Stimulated activated effector memory CD8-positive, alpha-beta T cell treated with anti-CD3 and anti-CD28 coated beads, Interleukin-12 subunit alpha, Interleukin-12 subunit beta, amount 100 ng/mL, for 72 hours (primary cell): ENCODE measurements around the gene INTS2.
"Not testable (repeated sequence)": the region's sequence is repeated elsewhere in the genome, so short reads cannot be mapped to it uniquely, and the experiment has no call there.

Experiments used
- ATAC-seq: fragments of 150-1000 bp; cut with Tn5 transposase; 2 replicates; pipeline ENCODE4 v1.10.0; 2021
- DNase-seq, 2 donors: peaks; one replicate each; pipeline ENCODE4 v3.0.0; 2021 to 2022; ENCODE audit warnings: low spot score in 2 of 2
- H3K27ac Mint-ChIP-seq: one replicate; pipeline ENCODE4 v1.8.0; 2022; ENCODE audit warnings: mild to moderate bottlenecking, mixed read lengths
- H3K36me3 Mint-ChIP-seq: one replicate; pipeline ENCODE4 v1.8.0; 2022; ENCODE audit warnings: mild to moderate bottlenecking, mixed read lengths
- H3K4me1 Mint-ChIP-seq: one replicate; pipeline ENCODE4 v1.8.0; 2022; ENCODE audit warnings: mixed read lengths
- H3K4me3 Mint-ChIP-seq: one replicate; pipeline ENCODE4 v1.8.0; 2022; ENCODE audit warnings: mild to moderate bottlenecking, mixed read lengths
- H3K9me3 Mint-ChIP-seq: one replicate; pipeline ENCODE4 v1.8.0; 2022; ENCODE audit warnings: mixed read lengths

INTS2 gene

DNA sequence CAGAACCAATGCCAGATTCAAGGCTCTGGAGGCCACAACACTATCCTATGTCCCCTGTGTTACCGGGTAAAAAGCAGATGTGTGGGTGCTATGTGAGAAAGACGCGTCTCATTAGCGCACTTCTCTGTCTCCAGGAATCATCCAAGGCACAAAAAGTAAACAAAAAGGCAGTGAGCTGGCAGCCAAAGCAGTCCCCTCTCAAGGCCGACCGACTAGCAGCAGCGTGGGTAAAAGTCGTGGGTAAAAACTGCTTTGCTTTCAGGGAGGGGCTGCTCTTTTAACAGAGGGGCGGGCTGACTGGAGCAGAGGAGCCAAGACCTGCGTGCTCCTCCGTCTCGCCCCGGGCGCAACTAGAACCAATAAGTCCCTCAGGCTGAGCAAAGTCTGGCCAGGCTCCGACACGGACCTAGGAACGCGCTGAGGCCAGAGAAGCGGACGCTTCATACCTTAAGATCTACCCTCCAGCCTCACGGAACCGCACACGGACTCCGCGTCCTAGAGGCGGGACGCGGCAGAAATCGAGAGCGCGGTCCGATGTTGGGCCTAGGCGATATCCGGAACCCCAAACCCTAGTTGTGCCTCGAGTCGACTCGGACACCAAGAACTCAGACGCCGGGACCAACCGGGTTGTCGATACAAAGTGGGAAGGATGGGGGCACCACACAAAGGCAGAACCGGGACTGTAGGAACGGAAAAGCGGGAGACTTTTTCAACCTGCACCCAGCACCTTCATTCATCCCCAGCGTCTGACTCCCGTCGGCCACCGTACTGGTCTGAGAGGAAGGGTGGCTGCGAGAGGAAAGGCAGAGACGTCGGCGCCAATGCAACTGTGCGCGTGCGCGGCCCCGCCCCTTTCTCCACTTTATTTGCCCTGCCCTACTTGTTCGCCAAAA, at the start of gene INTS2:
INTS2 (minus strand) TSS at position 775 of the 893 bp plus-strand sequence. CDS start 1,338 bp downstream, outside the sequence.
- Mint-ChIP-seq H3K36me3 (peaks cover 50% of the 10 kb centered on the region), H3K27ac (peak within 1 kb of the TSS; percentile 95), H3K9me3 (no peaks in the 10 kb centered on the region), H3K4me1 (peaks cover 13% of the 10 kb centered on the region), H3K4me3 (peak within 1 kb of the TSS; percentile 89)
- peak; percentile 90 to 97 for DNase-seq
- ATAC-seq = peak; percentile 96

DNA sequence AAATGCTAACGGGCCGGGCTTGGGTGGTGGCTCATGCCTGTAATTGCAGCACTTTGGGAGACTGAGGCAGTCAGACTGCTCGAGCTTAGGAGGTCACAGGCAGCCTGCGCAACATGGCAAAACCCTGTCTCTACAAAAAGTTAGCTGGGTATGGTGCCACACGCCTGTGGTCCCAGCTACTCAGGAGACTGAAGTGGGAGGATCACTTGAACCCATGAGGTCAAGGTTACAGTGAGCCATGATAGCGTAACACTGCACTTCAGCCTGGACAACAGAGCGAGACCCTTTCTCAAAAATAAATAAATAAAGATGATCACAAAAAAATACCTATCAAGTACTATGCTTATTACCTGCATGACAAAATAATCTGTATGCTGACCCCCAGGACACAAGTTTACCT, 46.3 kb upstream of the INTS2 start:
- no peak overlapping the region for H3K4me3 Mint-ChIP-seq
- no peaks in the 10 kb centered on the region for H3K9me3 Mint-ChIP-seq
- H3K4me1 Mint-ChIP-seq = peaks cover 19% of the 10 kb centered on the region
- no peak for ATAC-seq
- peaks cover 92% of the 10 kb centered on the region for H3K36me3 Mint-ChIP-seq
- H3K27ac Mint-ChIP-seq = no peak overlapping the region
- no peak for DNase-seq

DNA sequence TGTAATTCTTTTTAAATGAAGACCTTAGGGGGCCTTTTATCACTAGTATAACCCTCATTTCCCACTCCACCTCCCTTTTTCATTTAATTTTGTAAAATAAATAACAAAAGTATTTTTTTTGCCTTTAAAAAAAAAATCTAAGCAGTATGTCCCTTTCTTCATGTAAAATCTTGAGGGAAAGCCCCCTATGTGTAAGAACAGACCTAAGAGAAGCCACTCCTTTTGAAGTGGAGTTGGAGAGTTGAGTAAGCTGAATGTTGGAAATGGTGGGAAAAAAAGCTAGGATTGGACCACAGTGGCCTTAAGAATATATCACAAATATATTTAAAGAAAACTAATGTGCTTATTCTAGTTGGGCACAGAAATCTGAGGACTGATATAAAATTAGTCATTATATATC, 44.5 kb upstream of the INTS2 start:
- ATAC-seq (no peak), DNase-seq (no peak)
- Mint-ChIP-seq H3K36me3 (peaks cover 92% of the 10 kb centered on the region), H3K9me3 (no peaks in the 10 kb centered on the region), H3K27ac (no peak overlapping the region), H3K4me3 (no peak overlapping the region), H3K4me1 (peaks cover 19% of the 10 kb centered on the region)

DNA sequence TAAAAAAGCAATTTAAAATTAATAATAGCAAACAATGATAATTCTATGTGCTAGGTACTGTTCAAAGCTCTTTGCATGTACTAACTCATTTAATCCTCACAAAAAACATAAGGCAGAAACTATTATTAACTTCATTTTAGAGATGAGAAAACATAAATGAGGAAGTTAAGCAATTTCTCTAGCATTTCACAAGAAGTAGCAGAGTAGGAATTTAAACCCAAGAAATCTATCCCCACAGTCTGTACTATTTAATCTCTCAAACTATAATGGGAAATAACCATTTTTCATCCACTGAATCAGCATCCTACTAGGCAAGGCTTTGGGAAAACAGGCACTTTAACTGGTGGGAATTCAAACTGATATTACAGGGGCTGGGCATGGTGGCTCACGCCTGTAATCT, 42.2 kb upstream of the INTS2 start:
- Mint-ChIP-seq H3K4me1 (peaks cover 7% of the 10 kb centered on the region), H3K27ac (no peak overlapping the region), H3K9me3 (no peaks in the 10 kb centered on the region), H3K4me3 (no peak overlapping the region), H3K36me3 (peaks cover 92% of the 10 kb centered on the region)
- DNase-seq (no peak), ATAC-seq (no peak)

DNA sequence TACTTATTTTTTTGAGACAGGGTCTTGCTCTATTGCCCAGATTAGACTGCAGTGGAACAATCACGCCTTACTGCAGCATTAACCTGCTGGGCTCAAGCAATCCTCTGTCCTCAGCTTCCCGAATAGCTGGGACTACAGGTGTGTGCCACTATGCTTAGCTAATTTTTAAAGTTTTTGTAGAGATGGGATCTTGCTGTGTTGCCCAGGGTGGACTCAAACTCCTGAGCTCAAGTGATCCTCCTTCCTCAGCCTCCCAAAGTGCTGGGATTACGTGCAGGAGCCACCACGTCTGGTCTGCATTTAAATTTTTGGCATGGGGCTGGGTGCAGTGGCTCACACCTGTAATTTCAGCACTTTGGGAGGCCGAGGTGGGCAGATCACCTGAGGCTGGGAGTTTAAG, 41.0 kb upstream of the INTS2 start:
- Mint-ChIP-seq H3K27ac (no peak overlapping the region), H3K9me3 (no peaks in the 10 kb centered on the region), H3K4me1 (no peaks in the 10 kb centered on the region), H3K36me3 (peaks cover 92% of the 10 kb centered on the region), H3K4me3 (no peak overlapping the region)
- DNase-seq (no peak), ATAC-seq (no peak)

- no peaks in the 10 kb centered on the region for H3K4me1 Mint-ChIP-seq
- H3K36me3 Mint-ChIP-seq = peaks cover 100% of the 10 kb centered on the region
- H3K27ac Mint-ChIP-seq = no peak overlapping the region
- DNase-seq (no peak), ATAC-seq (no peak)
- no peaks in the 10 kb centered on the region for H3K9me3 Mint-ChIP-seq
- no peak overlapping the region for H3K4me3 Mint-ChIP-seq
Observed at GRCh38 chr17:61967729-61968128, 39.9 kb upstream of the INTS2 start.

GRCh38 chr17:61966191-61966590, 38.4 kb upstream of the INTS2 start:
- no peaks in the 10 kb centered on the region for H3K4me1 Mint-ChIP-seq
- H3K36me3 Mint-ChIP-seq = peaks cover 100% of the 10 kb centered on the region
- H3K27ac Mint-ChIP-seq = no peak overlapping the region
- no peaks in the 10 kb centered on the region for H3K9me3 Mint-ChIP-seq
- ATAC-seq (no peak), DNase-seq (no peak)
- no peak overlapping the region for H3K4me3 Mint-ChIP-seq

- no peaks in the 10 kb centered on the region for H3K4me1 Mint-ChIP-seq
- H3K36me3 Mint-ChIP-seq = peaks cover 100% of the 10 kb centered on the region
- ATAC-seq (no peak), DNase-seq (no peak)
- no peak overlapping the region for H3K27ac Mint-ChIP-seq
- H3K9me3 Mint-ChIP-seq = no peaks in the 10 kb centered on the region
- no peak overlapping the region for H3K4me3 Mint-ChIP-seq
Observed at GRCh38 chr17:61955619-61956018, 27.8 kb upstream of the INTS2 start.

DNA sequence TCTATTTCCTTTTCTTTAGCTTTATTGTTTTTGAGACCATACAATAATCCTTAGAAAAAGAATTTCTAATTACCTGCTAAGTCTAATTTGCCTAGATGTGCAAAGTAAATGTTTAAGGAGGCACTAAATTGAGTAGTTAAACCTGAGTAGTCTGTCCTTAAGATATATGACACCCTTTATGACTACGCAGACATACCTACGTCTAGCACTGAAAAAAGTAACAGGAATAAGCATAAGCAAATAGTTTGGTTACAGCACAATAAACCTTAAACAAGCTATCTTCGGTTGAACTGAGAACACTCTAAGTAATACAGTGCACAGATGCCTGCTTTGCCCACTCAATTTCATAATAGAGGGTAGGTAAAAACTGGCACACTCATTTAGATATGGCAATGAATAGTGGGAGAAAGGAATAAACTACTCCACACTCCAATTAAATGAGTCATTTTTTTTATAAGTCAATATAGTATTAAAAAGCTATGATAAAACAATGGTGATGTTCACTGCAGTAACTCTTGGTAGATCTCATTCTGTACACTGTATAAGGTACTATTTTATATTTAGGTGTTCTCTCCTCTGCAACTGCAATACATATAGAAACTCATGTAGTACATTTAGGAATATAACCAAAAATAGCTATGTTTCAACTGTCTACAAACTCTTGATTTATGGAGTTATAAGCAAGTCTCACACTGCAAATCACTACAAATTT, 19.7 kb upstream of the INTS2 start:
- no peak overlapping the region for H3K27ac Mint-ChIP-seq
- no peak overlapping the region for H3K4me3 Mint-ChIP-seq
- ATAC-seq (no peak), DNase-seq (no peak)
- no peaks in the 10 kb centered on the region for H3K9me3 Mint-ChIP-seq
- H3K36me3 Mint-ChIP-seq = peaks cover 94% of the 10 kb centered on the region
- peaks cover 6% of the 10 kb centered on the region for H3K4me1 Mint-ChIP-seq

- H3K27ac Mint-ChIP-seq = peak overlapping the region; percentile 67
- no peak overlapping the region for H3K4me3 Mint-ChIP-seq
- H3K4me1 Mint-ChIP-seq = peaks cover 6% of the 10 kb centered on the region
- no peak for ATAC-seq
- DNase-seq = no peak
- peaks cover 89% of the 10 kb centered on the region for H3K36me3 Mint-ChIP-seq
- H3K9me3 Mint-ChIP-seq = no peaks in the 10 kb centered on the region
Observed at GRCh38 chr17:61946359-61946758, 18.6 kb upstream of the INTS2 start.

DNA sequence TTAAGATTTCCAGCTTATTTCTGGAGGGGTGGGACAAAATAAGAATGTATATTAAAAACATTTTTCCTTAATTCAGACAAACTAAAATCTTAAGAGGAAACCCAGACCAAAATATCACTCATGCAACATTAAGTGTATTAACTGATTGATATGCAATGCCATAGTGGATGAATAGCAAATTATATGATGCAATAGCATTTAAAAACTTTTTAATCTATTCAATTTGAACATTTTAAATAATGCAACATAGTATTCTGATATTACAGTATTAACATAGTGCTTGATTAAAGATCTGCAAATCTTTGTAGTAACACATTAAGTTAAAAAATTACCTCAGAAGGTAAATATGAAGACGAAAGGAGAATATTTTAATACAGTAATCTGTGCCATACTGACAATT, 15.3 kb upstream of the INTS2 start:
- Mint-ChIP-seq H3K4me3 (no peak overlapping the region), H3K36me3 (peaks cover 61% of the 10 kb centered on the region)
- ATAC-seq = no peak

GRCh38 chr17:61942085-61942484, 14.3 kb upstream of the INTS2 start:
- Mint-ChIP-seq H3K36me3 (peaks cover 51% of the 10 kb centered on the region), H3K27ac (no peak overlapping the region), H3K4me1 (peaks cover 6% of the 10 kb centered on the region), H3K9me3 (no peaks in the 10 kb centered on the region), H3K4me3 (no peak overlapping the region)
- no peak for ATAC-seq
- no peak for DNase-seq

More for the DNA sequence above, 15.3 kb upstream of the INTS2 start:
- Mint-ChIP-seq H3K4me1 (peaks cover 6% of the 10 kb centered on the region), H3K9me3 (no peaks in the 10 kb centered on the region), H3K27ac (no peak overlapping the region)
- DNase-seq = no peak

- no peak for DNase-seq
- no peaks in the 10 kb centered on the region for H3K9me3 Mint-ChIP-seq
- H3K4me1 Mint-ChIP-seq = peaks cover 13% of the 10 kb centered on the region
- peaks cover 44% of the 10 kb centered on the region for H3K36me3 Mint-ChIP-seq
- peak overlapping the region; percentile 95 for H3K27ac Mint-ChIP-seq
- no peak for ATAC-seq
- peak overlapping the region; percentile 89 for H3K4me3 Mint-ChIP-seq
Observed at GRCh38 chr17:61928101-61928436, 287 bp upstream of the INTS2 start.

DNA sequence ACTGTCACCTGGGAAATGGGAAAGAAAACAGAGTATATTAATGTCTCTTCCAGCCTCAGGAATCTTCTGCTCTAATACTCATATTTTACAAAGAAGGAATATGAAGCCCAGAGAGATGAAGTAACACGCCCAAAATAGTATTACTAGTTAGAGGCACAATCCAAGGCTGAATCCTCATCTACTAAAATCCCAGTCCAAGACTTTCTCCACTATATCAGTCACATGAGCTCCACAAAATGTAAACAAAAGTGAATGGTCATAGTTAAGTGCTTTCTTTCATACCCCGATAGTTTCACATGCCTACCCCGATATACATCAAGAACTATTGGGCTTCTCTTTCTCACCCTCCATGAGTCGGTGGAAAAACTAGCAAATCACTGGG, 965 bp downstream of the INTS2 start:
- no peaks in the 10 kb centered on the region for H3K9me3 Mint-ChIP-seq
- H3K27ac Mint-ChIP-seq = peak overlapping the region; percentile 95
- peaks cover 13% of the 10 kb centered on the region for H3K4me1 Mint-ChIP-seq
- peak overlapping the region; percentile 89 for H3K4me3 Mint-ChIP-seq
- ATAC-seq (no peak), DNase-seq (no peak)
- peaks cover 56% of the 10 kb centered on the region for H3K36me3 Mint-ChIP-seq

GRCh38 chr17:61915162-61915561, 12.6 kb downstream of the INTS2 start:
- H3K27ac Mint-ChIP-seq, H3K4me3 Mint-ChIP-seq, H3K9me3 Mint-ChIP-seq, ATAC-seq, DNase-seq, H3K4me1 Mint-ChIP-seq: not testable (repeated sequence)
- peaks cover 98% of the 10 kb centered on the region for H3K36me3 Mint-ChIP-seq
